DMS 273 (cell line): ENCODE data around the gene NEGR1.
A peak's percentile ranks its signal among the peaks of the same experiment; 100 is the strongest.

Experiments used
- DNase-seq: peaks from one replicate; lab custom pipeline; 2025; ENCODE audit not compliant: unreplicated experiment; lab: John Stamatoyannopoulos, UW

NEGR1 gene

GRCh38 chr1:71869326-71869725 lies 413.0 kb downstream of the NEGR1 start:
- DNase-seq: no peak

- DNase-seq: no peak
Observed at GRCh38 chr1:71862756-71863155, 419.6 kb downstream of the NEGR1 start.

DNA sequence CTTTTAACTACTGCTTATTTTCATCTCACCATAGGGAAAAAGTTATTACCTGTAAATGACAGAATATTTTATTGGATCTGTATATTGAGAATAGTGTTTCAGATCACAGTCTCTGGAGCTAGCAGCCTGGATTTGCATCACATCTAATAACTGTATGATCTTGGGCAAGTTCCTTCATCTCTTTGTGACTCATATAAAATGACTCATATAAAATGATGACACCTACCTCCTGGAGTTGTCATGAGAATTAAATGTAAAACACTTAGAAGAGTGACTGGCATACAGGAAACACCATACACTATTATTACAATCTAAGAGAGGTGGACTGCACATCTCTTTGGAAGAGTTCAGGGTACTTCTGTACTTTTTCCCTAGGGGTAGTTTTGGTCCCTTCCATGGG lies 421.3 kb downstream of the NEGR1 start:
- DNase-seq: no peak

GRCh38 chr1:71859806-71860205 lies 422.5 kb downstream of the NEGR1 start:
- DNase-seq: no peak

- peak; percentile 21 for DNase-seq
Observed at GRCh38 chr1:71857862-71858261, 424.5 kb downstream of the NEGR1 start.

DNA sequence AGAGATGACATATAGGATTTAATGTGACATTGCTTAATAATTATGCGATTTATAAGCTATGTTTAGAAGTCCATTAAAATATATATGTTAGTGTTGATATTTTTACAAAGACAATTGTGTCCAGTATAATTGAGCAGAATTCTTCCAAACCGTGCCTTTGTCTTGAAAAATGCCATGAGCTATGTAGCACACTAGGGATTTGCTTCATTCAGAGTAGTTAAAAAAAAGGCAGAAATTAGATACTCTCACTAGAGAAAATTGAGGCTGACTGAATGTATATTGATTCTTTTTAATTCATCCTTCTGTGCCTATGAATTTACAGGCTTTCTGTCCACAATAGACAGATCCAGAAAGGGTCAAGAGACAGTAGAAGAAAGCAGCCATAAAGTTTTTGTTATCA lies 429.0 kb downstream of the NEGR1 start:
- DNase-seq: no peak

DNA sequence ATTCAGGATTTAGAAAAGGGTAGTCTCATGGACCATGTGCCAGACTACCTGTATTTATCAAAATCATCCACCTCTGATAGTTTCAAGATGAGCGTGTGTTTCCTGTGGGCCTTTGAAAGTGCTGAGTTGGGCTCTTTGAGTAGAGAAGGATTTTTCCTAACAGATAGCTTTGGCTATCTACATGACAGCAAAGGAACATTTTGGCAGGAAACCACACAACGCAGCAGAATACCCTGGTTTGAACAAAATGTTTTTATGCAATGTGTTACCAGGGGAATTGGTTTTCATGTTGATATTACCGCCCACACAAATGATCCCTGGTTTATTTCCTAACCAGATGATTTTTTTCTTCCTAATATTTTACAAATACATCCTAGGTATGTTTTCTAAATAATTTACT lies 431.4 kb downstream of the NEGR1 start:
- no peak for DNase-seq

DNA sequence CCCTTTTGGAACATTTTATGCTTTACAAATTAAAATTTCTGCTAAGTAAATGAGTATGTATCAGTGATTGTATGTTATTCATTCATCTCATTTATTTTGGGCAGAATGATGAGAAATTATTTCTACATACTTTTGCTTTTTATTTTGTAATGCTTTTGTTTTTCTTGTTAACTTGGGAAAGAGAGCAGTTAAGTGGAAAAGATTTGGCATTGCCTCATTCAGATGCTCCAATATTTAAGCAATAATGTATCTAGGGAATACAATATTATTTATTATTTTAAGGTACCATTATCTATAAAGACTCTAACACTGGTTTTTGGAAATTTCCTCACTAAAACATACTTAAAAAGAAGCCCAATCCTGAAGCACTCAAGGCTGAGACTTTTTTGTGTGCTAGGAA lies 431.8 kb downstream of the NEGR1 start:
- DNase-seq: no peak

DNA sequence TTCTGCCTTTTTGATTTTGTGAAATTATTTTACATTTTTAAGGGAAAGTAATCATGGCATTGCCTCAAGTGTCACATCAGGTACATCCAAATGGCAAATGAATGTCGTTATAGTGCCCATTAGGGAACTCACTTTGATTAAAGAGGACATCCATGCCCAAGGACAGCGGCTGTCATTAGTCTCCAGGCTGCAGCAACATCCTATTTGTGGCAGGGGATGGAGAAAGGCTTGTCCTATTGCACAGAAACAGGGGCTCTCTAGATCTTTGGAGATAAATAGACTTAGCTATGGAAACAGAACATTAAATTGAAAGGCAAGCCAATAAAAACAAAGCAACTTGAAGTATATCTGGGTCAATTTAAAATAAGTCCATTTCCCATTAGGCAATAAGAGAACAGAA lies 439.3 kb downstream of the NEGR1 start:
- no peak for DNase-seq

GRCh38 chr1:71839876-71840275 lies 442.5 kb downstream of the NEGR1 start:
- no peak for DNase-seq

- DNase-seq: no peak
Observed at GRCh38 chr1:71836904-71837303, 445.4 kb downstream of the NEGR1 start.

DNA sequence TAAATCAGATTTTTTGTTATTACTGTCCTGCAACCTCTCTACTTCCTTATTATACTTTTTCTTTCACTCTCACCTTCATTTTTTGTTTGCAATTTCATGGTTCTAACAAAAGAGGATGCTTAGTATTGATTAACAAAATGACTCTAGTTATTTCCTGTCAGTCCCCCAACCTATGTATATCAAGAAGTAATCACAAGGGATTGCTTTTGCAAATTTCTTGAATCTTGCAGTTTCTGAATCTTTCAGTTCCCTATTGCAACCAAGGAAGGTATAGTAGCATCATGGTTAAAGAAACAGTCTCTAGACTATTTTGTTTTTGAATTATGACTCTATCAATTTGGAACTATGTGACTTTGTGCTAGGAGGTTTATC lies 446.9 kb downstream of the NEGR1 start:
- DNase-seq: no peak

DNA sequence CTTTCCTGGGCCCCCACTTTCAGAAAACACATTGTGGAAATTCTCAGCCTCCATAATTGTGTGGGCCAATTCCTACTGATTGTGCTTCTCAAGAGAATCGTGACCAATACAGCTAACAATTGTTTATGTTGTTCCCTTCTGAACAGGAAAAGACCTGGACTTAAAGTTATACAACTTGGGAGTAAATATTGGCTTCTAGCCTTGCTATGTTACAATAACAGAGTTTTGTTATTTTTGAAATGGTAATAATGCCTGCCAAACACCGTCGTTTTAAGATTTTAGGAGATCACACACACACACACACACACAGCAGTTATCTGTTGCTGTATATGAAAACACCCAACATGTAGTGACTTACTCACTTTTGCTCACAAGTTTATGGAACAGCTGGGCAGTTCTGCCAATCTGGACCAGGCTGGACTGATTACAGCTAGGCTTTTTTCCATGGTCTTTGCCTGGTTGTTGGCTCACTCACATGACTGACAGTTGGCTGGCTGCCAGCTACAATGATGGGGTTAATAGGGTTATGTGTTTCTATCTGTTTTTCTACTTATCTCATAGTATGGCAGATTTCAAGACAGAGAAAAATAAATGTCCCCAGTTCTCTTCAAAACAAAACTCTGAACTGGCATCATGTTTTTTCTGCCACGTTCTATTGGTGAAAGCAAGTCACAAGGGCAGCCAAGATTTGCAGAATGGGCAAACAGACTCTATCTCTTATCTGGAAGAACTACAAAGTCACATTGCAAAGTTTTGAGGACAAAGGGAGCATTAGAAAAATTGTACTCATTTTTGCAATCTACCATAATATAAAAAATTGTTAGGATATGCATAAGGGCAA lies 447.5 kb downstream of the NEGR1 start:
- DNase-seq: peak; percentile 73

DNA sequence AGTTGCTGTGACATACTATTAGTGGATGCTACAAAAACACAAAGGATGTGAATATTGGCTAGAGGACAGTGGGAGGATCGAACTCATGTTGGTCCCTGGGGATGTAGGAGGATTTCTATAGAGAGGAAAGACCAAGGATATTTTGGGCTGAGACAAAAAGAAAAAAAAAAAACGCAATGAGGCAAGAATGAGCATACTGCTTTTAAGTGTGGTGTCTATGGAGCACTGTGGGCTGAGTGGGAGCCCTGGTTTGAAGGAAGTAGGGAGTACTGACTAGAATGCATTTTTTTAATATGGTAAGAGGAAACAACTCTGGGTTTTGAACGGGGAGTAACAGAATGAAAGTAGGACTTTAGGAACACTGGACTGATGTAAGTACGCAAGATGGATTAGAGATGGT lies 450.7 kb downstream of the NEGR1 start:
- DNase-seq: no peak

DNA sequence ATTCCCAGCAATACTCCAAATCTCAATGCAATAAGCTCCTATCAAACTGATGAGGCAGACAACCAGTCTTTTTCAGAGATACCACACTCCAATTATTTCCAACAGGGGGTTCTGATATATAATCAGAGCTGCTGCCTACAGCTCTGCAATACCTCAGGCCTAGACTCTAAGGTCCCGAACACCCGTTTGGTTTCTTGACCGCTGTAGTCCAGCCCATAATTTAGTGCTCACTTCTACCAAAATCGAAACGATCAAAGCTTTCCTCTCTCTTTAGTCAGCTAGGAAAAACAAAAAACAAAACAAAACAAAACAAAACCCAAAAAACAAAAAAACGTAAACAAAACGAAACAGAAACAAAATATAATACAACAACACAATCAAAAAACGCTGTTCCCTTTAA lies 453.0 kb downstream of the NEGR1 start:
- no peak for DNase-seq

DNA sequence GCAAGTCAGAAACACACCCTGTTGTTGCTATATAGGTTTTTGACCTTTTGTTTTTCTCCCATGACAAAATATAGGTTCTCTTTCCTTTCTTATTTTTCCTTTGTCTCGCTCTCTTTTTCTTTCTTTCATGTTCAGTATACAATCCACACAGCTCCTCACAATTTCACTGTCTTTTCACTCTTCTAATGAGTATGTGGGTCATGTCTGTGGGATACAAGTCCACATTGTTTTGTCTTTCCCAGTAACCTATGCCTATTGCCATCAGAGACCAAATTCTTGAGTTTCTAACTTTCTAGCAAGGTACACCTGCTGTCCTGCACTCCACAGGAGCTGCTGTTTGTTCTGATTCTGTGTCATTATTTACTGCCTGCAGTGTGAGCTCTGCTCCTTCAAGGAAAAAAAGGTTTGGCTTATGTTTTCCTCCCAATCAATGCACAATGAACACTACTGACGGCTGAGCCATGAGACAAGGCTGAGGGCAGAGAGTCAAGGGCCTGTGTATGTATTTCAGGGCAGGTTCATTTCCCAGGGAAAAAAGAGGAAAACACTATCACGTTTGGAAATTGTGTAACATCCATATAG lies 453.8 kb downstream of the NEGR1 start:
- no peak for DNase-seq

GRCh38 chr1:71823708-71824305 lies 458.5 kb downstream of the NEGR1 start:
- DNase-seq: no peak

GRCh38 chr1:71817028-71817427 lies 465.3 kb downstream of the NEGR1 start:
- DNase-seq: no peak

DNA sequence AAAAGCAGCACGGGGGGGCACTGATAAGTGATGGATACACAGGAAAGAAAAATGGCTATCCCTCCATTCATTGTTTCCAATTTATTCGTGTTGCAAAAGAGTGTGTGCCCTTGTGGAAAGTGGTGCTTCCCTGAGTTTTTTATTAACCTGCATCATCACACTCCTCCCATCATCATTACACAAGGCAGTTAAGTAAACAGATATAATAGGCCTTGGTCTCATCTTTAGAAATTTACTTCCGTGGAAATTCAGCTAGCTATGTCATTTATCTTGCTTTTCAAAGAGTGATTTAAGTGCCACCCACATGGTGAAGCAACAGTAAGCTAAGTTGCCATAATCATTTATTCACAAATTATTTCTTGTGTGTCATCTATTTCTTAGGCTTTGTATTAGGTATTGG lies 473.3 kb downstream of the NEGR1 start:
- no peak for DNase-seq

DNA sequence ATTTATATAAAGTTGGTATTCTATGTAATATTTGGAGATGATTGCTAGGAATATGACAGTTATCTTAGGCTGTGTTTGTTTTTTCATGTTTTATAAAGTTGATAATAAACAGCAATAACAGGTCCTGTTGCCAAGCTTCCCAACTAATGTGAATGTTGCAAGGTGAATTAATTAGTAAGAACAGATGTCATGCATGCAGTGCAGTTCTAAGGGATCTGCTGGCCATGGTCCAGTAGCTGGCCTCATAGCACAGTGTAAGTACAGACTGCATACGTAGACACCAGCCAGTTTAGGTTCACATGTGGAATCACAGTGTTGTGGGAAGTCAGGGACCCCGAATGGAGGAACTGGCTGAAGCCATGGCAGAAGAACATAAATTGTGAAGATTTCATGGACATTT lies 478.2 kb downstream of the NEGR1 start:
- DNase-seq: peak; percentile 92

GRCh38 chr1:71796006-71796405 lies 486.3 kb downstream of the NEGR1 start:
- peak; percentile 9 for DNase-seq

DNA sequence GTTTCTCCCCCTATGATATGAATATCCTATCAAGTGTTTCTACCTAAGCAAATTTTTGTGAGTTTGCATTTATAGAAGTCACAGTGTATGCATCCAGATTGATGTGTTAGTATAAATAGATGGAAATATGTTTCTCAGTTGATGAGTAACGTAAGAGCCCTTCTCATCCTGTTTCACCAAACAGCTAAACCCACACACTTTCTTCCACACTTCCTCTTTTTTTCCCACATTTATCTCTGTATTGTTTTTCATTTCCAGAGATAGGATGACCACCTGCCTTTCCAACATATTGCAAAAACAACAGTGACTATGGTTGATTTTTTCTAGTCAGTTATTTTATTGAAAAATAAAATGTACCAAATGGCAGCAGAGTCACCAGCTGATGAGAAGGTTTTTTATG lies 490.1 kb downstream of the NEGR1 start:
- DNase-seq: no peak
